SU-DHL-6 (cell line): Measurements from ENCODE around the gene CRIM1.

Experiments used
- H2AFZ ChIP-seq: fragments of 200-600 bp; sonication (generic); 2 replicates; pipeline ENCODE4 v1.6.1; 2014; ENCODE audit warnings: low read depth, mild to moderate bottlenecking, moderate library complexity, mixed read lengths, antibody characterized with exemption, low read length; ENCODE audit not compliant: severe bottlenecking
- H3F3A ChIP-seq: fragments of 200-600 bp; shearing (Covaris generic); 2 replicates; pipeline ENCODE4 v1.6.0; 2016; ENCODE audit warnings: antibody characterized with exemption, mild to moderate bottlenecking; ENCODE audit not compliant: insufficient read depth
- H3K27ac ChIP-seq: fragments of 200-600 bp; sonication (generic); 2 replicates; pipeline ENCODE4 v1.5.1; 2016; ENCODE audit warnings: low read depth, mild to moderate bottlenecking, low read length, moderate library complexity, mixed read lengths
- H3K27me3 ChIP-seq: fragments of 200-600 bp; sonication (generic), shearing (Covaris generic); 2 replicates; pipeline ENCODE4 v1.6.0; 2014; ENCODE audit warnings: mild to moderate bottlenecking, low read length
- H3K36me3 ChIP-seq: fragments of 200-600 bp; sonication (generic); 2 replicates; pipeline ENCODE4 v1.6.1; 2014; ENCODE audit warnings: mild to moderate bottlenecking, low read length, mixed read lengths
- H3K4me2 ChIP-seq: fragments of 300-600, 200-600 bp; shearing (Covaris generic), sonication (generic); 2 replicates; pipeline ENCODE4 v1.6.0; 2014; ENCODE audit warnings: low read length, low read depth, mild to moderate bottlenecking; ENCODE audit not compliant: poor library complexity, severe bottlenecking
- H3K4me3 ChIP-seq: fragments of 200-600 bp; sonication (generic); 2 replicates; pipeline ENCODE4 v1.5.1; 2014; ENCODE audit warnings: antibody characterized with exemption, low read length, mild to moderate bottlenecking, mixed read lengths; ENCODE audit not compliant: insufficient read depth, poor library complexity, severe bottlenecking
- H3K79me2 ChIP-seq: fragments of 200-600 bp; sonication (generic); 2 replicates; pipeline ENCODE4 v1.6.1; 2014; ENCODE audit warnings: mild to moderate bottlenecking, low read length, moderate library complexity; ENCODE audit not compliant: insufficient read depth
- H3K9ac ChIP-seq: fragments of 200-600 bp; sonication (generic); 2 replicates; pipeline ENCODE4 v1.7.0; 2014; ENCODE audit warnings: mild to moderate bottlenecking, low read length
- H3K9me2 ChIP-seq: fragments of 200-600 bp; sonication (generic); replicated peaks from 2 replicates; pipeline ENCODE4 v1.6.1; 2014; ENCODE audit warnings: low read length; ENCODE audit not compliant: insufficient read depth
- H3K9me3 ChIP-seq: fragments of 200-600 bp; sonication (generic); 2 replicates; pipeline ENCODE4 v1.6.1; 2014; ENCODE audit warnings: low read length, mixed read lengths; ENCODE audit not compliant: insufficient read depth
- H4K20me1 ChIP-seq: fragments of 200-600 bp; sonication (generic); 2 replicates; pipeline ENCODE4 v1.6.1; 2014; ENCODE audit warnings: low read depth, mild to moderate bottlenecking, antibody characterized with exemption, low read length, moderate library complexity, mixed read lengths
- EZH2phosphoT487 ChIP-seq: fragments of 200-600 bp; sonication (generic), shearing (Covaris generic); conservative IDR thresholded peaks from 2 replicates; pipeline ENCODE4 v1.6.1; 2018; ENCODE audit warnings: mild to moderate bottlenecking, antibody characterized with exemption, low read length, moderate library complexity, mixed read lengths
- TF ChIP-seq, protein P1 (sequence below): fragments of 200-600 bp; sonication (generic); IDR thresholded peaks from one replicate; pipeline ENCODE4 v1.5.1; 2017; ENCODE audit warnings: antibody characterized with exemption, mild to moderate bottlenecking, low read length, moderate library complexity; ENCODE audit not compliant: insufficient read depth, poor library complexity, severe bottlenecking

Gene CRIM1

DNA sequence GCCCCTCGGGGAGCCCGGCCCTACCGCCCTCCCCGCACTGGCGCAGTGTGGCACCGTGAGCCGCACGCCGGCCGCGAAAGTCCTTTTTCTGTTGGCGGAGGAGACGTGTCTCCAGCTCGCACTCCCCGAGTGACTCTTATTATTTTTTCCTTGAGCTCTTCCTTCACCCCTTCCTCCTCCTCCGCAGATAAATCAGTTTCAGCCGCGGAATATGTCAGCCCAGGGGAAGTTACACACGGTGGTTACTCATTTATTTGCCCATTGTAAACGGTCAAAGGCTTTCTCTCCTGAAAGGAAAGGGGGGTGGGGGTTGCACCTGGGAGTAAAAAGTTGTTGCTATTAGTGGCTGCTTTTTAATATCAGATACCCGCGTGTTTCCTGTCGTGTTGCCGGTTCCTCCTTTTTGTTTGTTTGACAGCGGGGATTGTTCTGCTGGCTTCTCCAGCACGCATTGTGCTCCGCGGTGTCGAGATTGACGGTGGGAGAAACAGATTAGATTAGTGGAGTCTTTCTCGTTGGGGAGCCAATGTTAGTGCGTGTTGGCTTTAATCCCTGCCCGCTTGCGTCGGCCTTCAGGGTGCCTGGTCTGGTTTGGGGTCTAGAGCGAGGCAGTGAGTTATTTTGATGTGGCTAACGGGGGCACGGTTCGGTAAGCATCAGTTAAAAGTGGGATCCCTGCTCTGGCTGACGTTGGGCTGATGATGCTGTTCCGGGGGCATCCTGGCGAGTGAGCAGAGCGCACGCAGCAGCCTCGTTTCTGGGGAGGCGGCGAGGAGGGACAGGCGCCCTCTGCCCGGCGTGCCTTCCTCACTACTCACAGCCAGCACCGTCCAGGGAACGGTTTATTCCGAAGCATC, 1.6 kb downstream of the CRIM1 start:
- Histone ChIP-seq H3K79me2 (no peaks in the 10 kb centered on the region), H3F3A (no peaks in the 10 kb centered on the region), H3K9ac (no peak overlapping the region), H2AFZ (no peak overlapping the region), H4K20me1 (no peaks in the 10 kb centered on the region), H3K27ac (no peak overlapping the region), H3K36me3 (no peaks in the 10 kb centered on the region), H3K4me2 (no peak overlapping the region), H3K4me3 (no peak overlapping the region), H3K9me2 (no peaks in the 10 kb centered on the region), H3K9me3 (no peaks in the 10 kb centered on the region), H3K27me3 (no peaks in the 10 kb centered on the region)
- TF ChIP-seq, protein P1, sequence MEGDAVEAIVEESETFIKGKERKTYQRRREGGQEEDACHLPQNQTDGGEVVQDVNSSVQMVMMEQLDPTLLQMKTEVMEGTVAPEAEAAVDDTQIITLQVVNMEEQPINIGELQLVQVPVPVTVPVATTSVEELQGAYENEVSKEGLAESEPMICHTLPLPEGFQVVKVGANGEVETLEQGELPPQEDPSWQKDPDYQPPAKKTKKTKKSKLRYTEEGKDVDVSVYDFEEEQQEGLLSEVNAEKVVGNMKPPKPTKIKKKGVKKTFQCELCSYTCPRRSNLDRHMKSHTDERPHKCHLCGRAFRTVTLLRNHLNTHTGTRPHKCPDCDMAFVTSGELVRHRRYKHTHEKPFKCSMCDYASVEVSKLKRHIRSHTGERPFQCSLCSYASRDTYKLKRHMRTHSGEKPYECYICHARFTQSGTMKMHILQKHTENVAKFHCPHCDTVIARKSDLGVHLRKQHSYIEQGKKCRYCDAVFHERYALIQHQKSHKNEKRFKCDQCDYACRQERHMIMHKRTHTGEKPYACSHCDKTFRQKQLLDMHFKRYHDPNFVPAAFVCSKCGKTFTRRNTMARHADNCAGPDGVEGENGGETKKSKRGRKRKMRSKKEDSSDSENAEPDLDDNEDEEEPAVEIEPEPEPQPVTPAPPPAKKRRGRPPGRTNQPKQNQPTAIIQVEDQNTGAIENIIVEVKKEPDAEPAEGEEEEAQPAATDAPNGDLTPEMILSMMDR = no peak
- TF ChIP-seq EZH2phosphoT487 = no peak

DNA sequence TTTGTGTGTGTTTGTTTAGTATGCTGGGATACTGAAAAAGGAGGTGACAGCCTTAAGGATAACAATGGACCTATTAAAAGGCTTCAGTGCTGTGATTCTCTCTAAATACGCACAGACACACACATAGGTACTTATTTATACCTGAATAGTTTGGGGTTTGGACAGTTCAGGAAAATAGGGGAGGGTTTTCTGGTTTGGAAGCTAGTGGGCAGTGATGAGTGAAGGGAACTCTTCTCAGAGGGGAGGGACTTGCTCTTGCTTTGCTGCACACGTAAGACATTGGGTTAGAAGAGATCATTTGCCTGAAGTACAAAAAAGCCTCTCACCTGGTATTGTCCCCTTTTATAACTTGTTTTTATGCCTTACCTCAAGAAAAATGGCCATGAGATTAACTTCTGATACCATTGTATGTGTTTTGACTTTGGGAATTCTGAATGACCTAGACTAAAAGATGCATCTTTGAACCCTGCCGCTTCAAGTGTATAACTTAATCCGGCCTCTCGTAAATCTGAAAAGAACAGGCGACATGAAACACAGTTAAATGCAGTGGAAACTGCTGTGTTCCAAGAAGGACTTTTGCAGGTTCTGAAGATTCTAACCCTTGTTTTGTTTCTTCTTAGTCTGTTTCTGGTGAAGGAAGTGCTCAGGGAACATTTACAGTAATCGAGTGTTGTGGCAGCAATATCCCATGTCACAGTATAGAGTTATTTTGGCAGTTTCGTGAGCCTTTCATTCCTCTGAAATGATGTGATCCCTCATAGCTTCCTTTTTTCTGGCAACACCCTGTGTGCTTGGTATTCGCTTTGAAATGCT, 2.5 kb downstream of the CRIM1 start:
- Histone ChIP-seq H4K20me1 (no peaks in the 10 kb centered on the region), H3K4me2 (no peak overlapping the region), H3K9me3 (no peaks in the 10 kb centered on the region), H3K27me3 (no peaks in the 10 kb centered on the region), H3K4me3 (no peak overlapping the region), H3K27ac (no peak overlapping the region), H3K9me2 (no peaks in the 10 kb centered on the region), H2AFZ (no peak overlapping the region), H3K9ac (no peak overlapping the region), H3K36me3 (no peaks in the 10 kb centered on the region), H3F3A (no peaks in the 10 kb centered on the region), H3K79me2 (no peaks in the 10 kb centered on the region)
- no peak for TF ChIP-seq EZH2phosphoT487
- TF ChIP-seq, protein P1 = no peak

DNA sequence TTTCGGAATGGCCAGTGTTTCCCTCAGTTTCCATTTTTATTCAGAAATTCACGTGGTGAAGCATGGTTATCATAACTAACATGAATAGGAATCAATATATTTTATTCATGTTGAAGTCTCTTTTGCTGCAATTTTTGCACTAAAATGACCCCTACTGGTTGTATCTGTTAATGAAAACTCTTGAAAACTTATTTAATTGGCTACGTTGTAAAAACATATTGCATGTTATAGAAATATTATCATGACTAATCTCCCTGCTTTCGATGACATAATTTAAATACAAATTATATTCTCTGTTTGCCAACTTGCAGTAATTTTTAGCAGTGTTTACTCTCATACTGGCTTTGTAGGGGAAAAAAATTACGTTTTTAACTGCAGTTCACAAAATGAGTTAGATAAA, 3.5 kb downstream of the CRIM1 start:
- TF ChIP-seq EZH2phosphoT487 = no peak
- TF ChIP-seq, protein P1 = no peak
- no peak overlapping the region for H3K4me3 ChIP-seq
- H3K36me3 ChIP-seq = no peaks in the 10 kb centered on the region
- H3K9me2 ChIP-seq = no peaks in the 10 kb centered on the region
- no peak overlapping the region for H3K27ac ChIP-seq
- H3F3A ChIP-seq = no peaks in the 10 kb centered on the region
- H3K9ac ChIP-seq = no peak overlapping the region
- no peaks in the 10 kb centered on the region for H3K9me3 ChIP-seq
- H4K20me1 ChIP-seq = no peaks in the 10 kb centered on the region
- no peak overlapping the region for H3K4me2 ChIP-seq
- no peaks in the 10 kb centered on the region for H3K27me3 ChIP-seq
- no peak overlapping the region for H2AFZ ChIP-seq
- no peaks in the 10 kb centered on the region for H3K79me2 ChIP-seq
